Muscle layer of colon (tissue), 2 donors: ENCODE data around the gene GDAP2.

Experiments
- H3K27ac ChIP-seq: one replicate; pipeline ENCODE4 v1.7.0; 2013; ENCODE audit warnings: low read depth, mild to moderate bottlenecking, low read length, moderate library complexity
- H3K27me3 ChIP-seq, 2 donors: one replicate each; pipeline ENCODE4 v1.7.0; 2013; ENCODE audit warnings: low read length in 2 of 2, mild to moderate bottlenecking in 2 of 2; ENCODE audit not compliant: insufficient read depth in 2 of 2, control insufficient read depth in 1 of 2
- H3K36me3 ChIP-seq: one replicate; pipeline ENCODE4 v1.7.0; 2013; ENCODE audit warnings: mild to moderate bottlenecking, low read length; ENCODE audit not compliant: insufficient read depth
- H3K4me1 ChIP-seq: one replicate; pipeline ENCODE4 v1.7.0; 2013; ENCODE audit warnings: mild to moderate bottlenecking, low read length; ENCODE audit not compliant: insufficient read depth
- H3K4me3 ChIP-seq, 2 donors: one replicate each; pipeline ENCODE4 v1.7.0; 2013; ENCODE audit warnings: low read length in 2 of 2, low read depth in 1 of 2, mild to moderate bottlenecking in 1 of 2, moderate library complexity in 1 of 2
- H3K9ac ChIP-seq: one replicate; pipeline ENCODE4 v1.7.0; 2013; ENCODE audit warnings: low read length
- H3K9me3 ChIP-seq: one replicate; pipeline ENCODE4 v1.7.0; 2013; ENCODE audit warnings: mild to moderate bottlenecking, low read length
- donor health status: abdominal sarcoma.
- donor health status: Adenocarcinoma of cecum.

GDAP2 gene, protein sequence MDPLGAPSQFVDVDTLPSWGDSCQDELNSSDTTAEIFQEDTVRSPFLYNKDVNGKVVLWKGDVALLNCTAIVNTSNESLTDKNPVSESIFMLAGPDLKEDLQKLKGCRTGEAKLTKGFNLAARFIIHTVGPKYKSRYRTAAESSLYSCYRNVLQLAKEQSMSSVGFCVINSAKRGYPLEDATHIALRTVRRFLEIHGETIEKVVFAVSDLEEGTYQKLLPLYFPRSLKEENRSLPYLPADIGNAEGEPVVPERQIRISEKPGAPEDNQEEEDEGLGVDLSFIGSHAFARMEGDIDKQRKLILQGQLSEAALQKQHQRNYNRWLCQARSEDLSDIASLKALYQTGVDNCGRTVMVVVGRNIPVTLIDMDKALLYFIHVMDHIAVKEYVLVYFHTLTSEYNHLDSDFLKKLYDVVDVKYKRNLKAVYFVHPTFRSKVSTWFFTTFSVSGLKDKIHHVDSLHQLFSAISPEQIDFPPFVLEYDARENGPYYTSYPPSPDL

DNA sequence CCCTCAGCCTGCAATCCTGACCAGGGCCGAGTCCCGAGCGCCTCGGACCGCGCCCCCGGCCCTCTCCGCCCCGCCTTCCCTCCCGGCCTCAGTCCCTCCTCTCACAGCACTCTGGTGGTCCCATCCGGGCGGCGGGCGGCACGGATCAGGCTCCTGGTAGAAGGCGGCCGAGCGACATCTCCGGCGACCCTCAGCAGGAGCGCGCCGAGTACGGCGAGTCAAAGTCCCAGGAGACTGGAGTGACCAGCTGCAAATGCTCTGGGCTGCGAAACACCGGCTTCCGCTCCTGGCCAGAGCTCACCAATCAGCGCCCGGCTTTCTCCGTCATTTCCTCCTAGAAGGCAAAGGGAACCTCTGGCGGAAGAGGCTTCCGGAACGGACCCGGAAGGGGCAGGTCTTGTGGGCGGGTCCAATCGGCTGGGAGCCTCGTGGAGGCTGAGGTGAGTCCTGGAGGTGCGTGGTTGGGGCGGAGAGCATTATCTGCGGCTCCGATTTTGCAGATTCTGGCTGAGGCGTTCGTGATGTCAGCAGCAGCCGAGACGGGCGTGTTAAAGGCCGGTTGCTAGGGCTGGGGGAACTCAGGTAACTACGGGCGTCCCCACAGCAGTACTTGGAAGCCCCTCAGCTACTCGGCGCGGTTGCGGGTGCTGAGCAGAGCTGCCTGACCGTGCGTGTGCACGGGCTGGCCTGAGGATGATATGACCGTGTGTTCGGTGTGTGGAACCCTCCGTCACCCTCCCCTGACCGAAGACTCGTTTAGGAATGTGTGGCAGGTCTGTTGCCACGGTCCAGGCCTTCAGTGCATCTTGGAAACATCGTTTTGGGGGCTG lies at the start of gene GDAP2, which contains the start of gene WDR3:
GDAP2 (minus strand) TSS at position 279 of the 830 bp plus-strand sequence. CDS start 9,264 bp downstream, outside the sequence.
WDR3 (plus strand) TSS at position 397 of the 830 bp plus-strand sequence. CDS start 3,581 bp downstream, outside the sequence.
- Histone ChIP-seq H3K9me3 (no peaks in the 10 kb centered on the region), H3K36me3 (no peaks in the 10 kb centered on the region), H3K4me1 (peaks cover 16% of the 10 kb centered on the region), H3K9ac (peak within 1 kb of the TSS; percentile 26), H3K27me3 (no peaks in the 10 kb centered on the region), H3K4me3 (peak within 1 kb of the TSS; percentile 84 to 86), H3K27ac (peak within 1 kb of the TSS; percentile 87)

DNA sequence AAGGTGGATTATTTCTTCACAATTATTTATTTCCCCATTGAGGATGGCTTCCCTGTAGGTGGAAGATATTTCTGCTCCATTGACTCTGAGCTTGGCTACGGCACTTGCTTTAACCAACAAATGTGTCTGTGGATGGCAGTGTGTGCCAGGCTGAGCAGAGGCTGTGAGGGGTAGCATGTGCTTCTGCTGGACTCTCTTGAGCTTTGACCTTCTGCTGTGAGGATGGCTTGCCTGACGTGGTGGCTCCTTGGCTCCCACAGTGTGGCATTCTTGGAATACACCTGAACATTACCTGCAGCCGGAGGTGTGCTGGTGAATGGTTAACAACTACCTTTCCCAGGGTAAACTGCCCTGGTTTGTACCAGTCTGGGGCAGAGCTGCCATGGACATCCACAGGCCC lies 47.0 kb upstream of the GDAP2 start:
- H3K27ac ChIP-seq, result no peak overlapping the region
- no peaks in the 10 kb centered on the region for H3K9me3 ChIP-seq
- H3K4me3 ChIP-seq, result no peak overlapping the region
- no peak overlapping the region for H3K9ac ChIP-seq
- no peaks in the 10 kb centered on the region for H3K36me3 ChIP-seq
- H3K27me3 ChIP-seq, result no peaks in the 10 kb centered on the region
- no peaks in the 10 kb centered on the region for H3K4me1 ChIP-seq

- H3K4me3 ChIP-seq, result no peak overlapping the region
- H3K9ac ChIP-seq, result no peak overlapping the region
- no peaks in the 10 kb centered on the region for H3K9me3 ChIP-seq
- no peak overlapping the region for H3K27ac ChIP-seq
- H3K4me1 ChIP-seq, result no peaks in the 10 kb centered on the region
- no peaks in the 10 kb centered on the region for H3K36me3 ChIP-seq
- no peaks in the 10 kb centered on the region for H3K27me3 ChIP-seq
Measured at GRCh38 chr1:117971777-117972176, 42.4 kb upstream of the GDAP2 start.

DNA sequence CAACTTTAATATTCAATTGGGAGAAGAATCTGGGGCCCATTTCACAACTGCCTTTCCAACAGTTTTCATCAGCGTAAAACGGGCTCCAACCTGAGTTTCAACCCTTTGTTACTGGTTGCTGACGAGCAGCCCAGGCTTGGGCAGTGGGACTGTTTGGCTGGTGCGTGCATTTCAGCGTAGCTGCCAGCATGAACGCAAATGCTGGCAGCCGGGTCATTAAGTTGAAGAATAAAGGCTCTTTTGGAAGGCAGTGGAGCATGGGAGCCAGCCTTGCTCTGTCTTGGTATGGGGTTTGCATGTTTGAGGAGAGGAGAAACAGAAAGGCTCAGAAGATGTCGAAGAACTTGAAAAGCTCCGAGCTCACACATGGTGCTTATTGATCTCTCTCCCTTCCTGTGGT lies 40.8 kb upstream of the GDAP2 start:
- H3K9ac ChIP-seq, result no peak overlapping the region
- no peaks in the 10 kb centered on the region for H3K27me3 ChIP-seq
- H3K36me3 ChIP-seq, result no peaks in the 10 kb centered on the region
- H3K9me3 ChIP-seq, result no peaks in the 10 kb centered on the region
- no peak overlapping the region for H3K27ac ChIP-seq
- H3K4me1 ChIP-seq, result no peaks in the 10 kb centered on the region
- no peak overlapping the region for H3K4me3 ChIP-seq

DNA sequence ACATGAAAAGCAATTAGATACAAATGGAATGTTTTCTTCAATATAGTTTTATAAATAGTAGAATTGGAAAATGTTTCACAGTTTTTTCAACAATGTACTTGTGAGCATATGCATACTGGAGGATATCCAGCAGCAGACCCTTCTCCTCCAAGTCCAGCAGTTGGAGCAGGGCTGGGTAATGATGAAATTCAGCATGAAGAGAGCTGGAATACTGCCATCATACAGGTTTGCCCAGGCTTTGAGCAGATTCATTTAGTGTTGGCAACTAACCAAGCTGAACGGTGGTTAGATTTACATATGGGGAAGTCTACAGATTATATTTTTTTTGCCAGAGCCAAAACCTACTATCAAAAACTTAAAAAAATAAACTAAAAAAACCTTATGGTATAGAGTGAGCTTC lies 38.5 kb upstream of the GDAP2 start:
- no peak overlapping the region for H3K27ac ChIP-seq
- H3K4me3 ChIP-seq, result no peak overlapping the region
- H3K36me3 ChIP-seq, result no peaks in the 10 kb centered on the region
- H3K4me1 ChIP-seq, result no peaks in the 10 kb centered on the region
- no peaks in the 10 kb centered on the region for H3K27me3 ChIP-seq
- no peaks in the 10 kb centered on the region for H3K9me3 ChIP-seq
- H3K9ac ChIP-seq, result no peak overlapping the region

DNA sequence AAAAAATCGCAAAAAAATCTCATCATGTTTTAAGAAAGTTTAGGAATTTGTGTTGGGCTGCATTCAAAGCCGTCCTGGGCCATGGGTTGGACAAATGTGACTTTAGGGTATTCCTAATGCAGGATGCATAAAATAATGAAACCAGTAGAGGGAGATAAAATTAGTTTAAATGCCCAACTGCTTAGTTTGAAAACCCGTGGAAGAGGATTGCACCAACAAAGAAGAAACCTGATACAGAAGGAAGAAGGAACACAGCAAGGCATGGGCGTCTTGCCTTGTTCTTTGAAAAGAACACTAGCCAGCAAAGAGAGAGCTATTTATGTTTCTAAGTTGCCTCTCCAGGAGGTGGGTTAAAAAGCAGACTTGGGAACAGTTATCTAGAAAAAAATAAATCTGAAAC lies 38.1 kb upstream of the GDAP2 start:
- Histone ChIP-seq H3K9ac (no peak overlapping the region), H3K4me3 (no peak overlapping the region), H3K27ac (no peak overlapping the region), H3K27me3 (no peaks in the 10 kb centered on the region), H3K9me3 (no peaks in the 10 kb centered on the region), H3K36me3 (no peaks in the 10 kb centered on the region), H3K4me1 (no peaks in the 10 kb centered on the region)

DNA sequence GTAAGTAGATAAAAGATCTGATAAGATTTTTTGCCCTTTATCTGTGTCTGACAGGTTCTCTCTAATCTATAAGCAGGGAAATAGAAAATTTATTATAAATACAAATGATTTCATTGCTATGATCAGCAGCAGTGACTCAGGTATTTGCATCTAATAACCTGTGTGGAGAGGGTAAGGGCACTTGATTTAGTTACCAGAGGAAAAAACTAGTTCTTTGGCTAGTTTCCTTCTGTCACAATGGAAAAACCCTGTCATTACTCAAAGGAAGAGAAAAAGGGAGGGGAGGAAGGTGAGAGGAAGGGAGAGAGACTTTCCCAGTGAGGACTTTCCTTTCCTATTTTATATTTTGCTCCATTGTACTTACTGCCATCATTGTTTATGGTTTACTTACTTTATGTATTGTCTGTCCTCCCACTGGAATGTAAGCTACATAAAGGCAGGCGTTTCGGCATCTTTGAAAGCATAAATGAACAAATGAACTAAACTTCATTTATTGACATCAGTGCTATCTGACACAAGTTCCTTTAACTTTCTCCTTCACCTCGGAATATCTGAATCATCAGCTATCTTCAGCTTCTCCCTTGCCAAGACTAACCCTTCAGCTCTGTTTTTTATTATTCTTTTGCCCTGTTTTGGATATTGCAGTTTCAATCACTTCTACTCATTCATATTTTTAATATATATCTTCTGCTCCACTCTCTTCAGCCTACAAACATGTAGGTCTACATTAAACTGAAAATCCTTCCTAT lies 35.0 kb upstream of the GDAP2 start:
- Histone ChIP-seq H3K27ac (no peak overlapping the region), H3K9me3 (no peaks in the 10 kb centered on the region), H3K4me3 (no peak overlapping the region), H3K27me3 (no peaks in the 10 kb centered on the region), H3K4me1 (no peaks in the 10 kb centered on the region), H3K36me3 (peaks cover 6% of the 10 kb centered on the region), H3K9ac (no peak overlapping the region)

DNA sequence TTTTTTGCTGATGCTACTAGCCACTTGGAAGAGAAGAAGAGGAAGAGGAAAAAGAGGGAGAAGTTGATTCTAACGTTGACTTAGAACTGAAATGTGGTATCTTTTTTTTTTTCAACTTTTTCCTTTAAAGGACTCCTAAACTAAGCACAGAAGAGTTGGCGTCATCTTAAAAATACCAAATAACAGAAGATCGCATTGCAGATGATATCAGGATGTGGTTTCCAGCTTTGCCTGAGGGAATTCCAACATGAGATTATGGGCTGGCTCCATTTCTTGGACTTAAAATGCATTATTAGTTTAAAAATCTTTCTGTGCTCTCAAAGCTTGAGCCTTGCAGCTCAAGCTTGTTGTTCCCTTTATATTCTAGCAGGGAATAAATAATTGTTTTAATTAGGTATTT lies 29.9 kb upstream of the GDAP2 start:
- H3K4me1 ChIP-seq, result no peaks in the 10 kb centered on the region
- H3K36me3 ChIP-seq, result peaks cover 31% of the 10 kb centered on the region
- no peaks in the 10 kb centered on the region for H3K9me3 ChIP-seq
- no peaks in the 10 kb centered on the region for H3K27me3 ChIP-seq
- H3K27ac ChIP-seq, result no peak overlapping the region
- no peak overlapping the region for H3K4me3 ChIP-seq
- no peak overlapping the region for H3K9ac ChIP-seq

DNA sequence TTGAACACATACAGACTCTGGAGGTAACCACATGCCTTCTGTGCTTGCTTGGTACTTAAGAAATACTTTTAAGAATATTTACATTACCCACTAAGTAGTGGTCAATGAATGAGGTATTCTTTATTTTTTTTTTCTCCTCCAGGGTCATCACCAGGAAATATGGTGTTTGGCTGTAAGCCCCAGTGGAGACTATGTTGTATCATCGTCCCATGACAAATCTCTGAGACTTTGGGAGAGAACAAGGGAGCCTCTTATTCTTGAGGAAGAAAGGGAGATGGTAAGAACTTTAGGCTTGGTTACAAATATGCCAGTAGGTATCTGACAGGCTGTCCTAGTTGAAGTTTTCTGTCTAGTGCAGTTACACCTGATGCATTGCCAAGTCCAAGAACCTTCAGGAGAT lies 23.0 kb upstream of the GDAP2 start:
- Histone ChIP-seq H3K4me3 (no peak overlapping the region), H3K9me3 (no peaks in the 10 kb centered on the region)

DNA sequence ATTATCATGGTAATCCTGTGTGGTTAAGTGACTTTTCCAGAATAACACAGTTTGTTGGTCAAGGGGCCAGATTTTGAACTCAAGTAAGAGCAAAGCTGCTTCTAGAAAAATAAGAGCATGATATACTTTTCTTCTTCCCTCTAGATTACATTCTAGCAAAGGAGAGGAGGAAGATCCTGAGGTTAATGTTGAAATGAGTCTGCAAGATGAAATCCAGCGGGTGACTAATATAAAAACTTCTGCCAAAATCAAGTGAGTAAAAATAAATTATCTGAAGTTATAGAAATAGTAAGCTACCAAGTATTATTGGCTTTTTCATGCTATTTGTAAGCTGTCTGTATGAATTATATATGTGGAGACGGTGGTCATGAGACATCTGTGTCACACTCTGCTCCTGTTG lies 12.9 kb upstream of the GDAP2 start:
- Histone ChIP-seq H3K9ac (no peak overlapping the region), H3K4me3 (no peak overlapping the region), H3K36me3 (peaks cover 85% of the 10 kb centered on the region), H3K9me3 (no peaks in the 10 kb centered on the region), H3K27ac (no peak overlapping the region), H3K4me1 (no peaks in the 10 kb centered on the region), H3K27me3 (no peaks in the 10 kb centered on the region)

More for the DNA sequence above, 23.0 kb upstream of the GDAP2 start:
- no peaks in the 10 kb centered on the region for H3K4me1 ChIP-seq
- H3K36me3 ChIP-seq, result peaks cover 50% of the 10 kb centered on the region
- no peak overlapping the region for H3K27ac ChIP-seq
- no peaks in the 10 kb centered on the region for H3K27me3 ChIP-seq
- H3K9ac ChIP-seq, result no peak overlapping the region

DNA sequence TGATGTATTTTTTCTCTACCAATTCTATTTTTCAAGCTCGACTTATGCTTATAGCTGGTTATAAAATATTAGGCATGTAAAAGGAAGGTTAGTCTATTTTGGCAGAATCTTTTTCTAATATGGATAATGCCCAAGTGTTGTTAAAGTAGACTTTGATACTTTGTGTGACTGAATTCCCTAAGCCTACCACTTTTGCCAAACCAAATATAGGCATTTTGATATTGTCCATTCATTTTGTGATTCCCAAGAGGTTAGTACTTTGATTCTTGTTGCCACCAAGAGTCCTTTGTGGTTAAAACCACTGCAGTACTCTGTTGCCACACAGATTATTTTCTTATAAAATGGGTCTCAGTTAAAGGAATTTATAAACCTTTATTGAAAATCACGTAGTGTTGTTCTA lies 4.3 kb upstream of the GDAP2 start:
- Histone ChIP-seq H3K36me3 (peaks cover 15% of the 10 kb centered on the region), H3K4me1 (peaks cover 8% of the 10 kb centered on the region), H3K9me3 (no peaks in the 10 kb centered on the region), H3K27me3 (no peaks in the 10 kb centered on the region), H3K4me3 (no peak overlapping the region), H3K27ac (no peak overlapping the region), H3K9ac (no peak overlapping the region)
